Measurements from ENCODE around the gene CCDC192.

Gene CCDC192

DNA sequence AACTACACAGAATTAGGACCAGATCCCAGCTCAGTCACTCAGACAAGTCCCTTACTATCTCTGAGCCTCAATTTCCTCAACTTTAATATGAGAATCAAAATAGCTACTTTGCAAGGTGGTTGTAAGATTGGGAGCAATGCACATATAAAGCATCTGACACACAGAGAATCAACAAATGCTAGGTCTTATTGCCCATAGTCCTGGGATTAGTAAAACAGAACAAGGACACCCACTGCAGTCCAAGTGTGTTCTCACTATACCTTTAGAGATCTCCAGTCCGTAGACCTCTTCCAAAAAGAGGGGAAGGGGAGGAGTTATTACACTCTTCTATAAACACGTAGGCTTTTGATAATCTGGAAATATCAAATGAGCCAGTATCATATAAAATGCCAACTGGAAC is 190.0 kb downstream of the CCDC192 start:
- no peak for FAIRE-seq

DNA sequence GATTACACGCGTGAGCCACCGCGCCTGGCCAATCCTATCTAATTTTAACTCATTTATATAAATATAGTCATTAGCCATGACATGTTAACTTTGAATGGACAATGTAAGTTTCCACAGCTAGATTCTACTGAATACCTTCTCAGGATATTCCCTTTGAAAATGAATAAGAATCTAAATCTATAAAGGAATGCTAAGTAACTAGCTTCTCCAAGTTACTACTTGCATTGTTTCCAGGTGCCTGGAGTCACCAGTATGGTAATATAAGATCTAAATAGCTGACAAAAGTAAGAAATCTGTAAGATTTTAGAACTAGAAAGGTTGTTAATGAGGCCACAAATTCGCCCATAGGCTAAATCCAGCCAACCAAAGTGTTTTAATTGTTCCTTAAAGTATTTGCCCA is 191.3 kb downstream of the CCDC192 start:
- no peak for FAIRE-seq

DNA sequence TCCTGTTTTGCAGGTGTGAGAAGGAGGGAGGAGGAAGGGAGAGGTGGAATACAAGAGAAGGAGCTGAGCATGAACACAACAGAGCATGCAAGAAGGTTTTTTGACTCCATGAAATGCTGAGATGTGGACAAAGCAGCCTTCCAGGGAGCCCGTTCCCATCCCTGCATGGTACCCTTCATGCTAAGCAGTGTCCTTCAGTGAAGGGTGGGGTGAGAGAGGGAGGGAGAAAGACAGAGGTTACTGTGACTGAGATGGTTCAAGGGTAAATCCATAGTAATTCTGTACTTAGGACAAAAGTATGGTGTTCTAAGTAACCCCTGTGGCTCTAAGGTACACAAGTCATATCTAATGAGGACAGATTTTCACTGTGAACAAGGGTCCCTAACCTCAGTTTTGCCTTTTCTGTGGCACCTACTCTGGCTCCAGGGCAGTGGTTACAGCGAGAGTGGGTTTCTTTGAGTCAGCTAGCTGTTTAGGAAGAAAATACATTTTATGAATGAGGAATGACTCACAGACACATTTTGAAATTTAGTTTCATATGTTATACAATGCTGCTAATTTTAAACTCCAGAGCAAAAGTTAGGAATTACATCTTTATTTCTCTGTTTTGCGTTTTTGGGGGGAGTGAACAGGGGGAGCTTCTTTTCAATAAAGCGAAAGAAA is 195.5 kb downstream of the CCDC192 start:
- FAIRE-seq, result no peak

DNA sequence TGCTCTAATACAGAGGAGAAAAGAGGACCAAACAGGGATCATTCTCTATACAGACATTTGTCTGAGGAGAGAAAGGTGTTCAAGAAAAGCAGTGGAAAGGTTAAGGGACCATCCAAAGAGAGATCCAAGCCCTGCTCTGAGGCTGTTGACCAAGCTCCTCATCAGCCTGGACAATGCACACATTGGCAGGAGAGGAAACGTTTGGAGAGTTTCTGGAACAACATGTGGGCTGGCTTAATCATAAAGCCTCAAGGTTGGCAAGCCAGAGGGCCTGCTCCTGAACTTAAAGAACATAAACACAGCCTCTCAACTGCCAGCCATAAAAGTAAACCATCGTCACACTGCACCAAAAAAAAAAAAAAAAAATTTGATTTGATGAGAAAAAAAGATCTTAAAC is 196.0 kb downstream of the CCDC192 start:
- FAIRE-seq, result no peak

DNA sequence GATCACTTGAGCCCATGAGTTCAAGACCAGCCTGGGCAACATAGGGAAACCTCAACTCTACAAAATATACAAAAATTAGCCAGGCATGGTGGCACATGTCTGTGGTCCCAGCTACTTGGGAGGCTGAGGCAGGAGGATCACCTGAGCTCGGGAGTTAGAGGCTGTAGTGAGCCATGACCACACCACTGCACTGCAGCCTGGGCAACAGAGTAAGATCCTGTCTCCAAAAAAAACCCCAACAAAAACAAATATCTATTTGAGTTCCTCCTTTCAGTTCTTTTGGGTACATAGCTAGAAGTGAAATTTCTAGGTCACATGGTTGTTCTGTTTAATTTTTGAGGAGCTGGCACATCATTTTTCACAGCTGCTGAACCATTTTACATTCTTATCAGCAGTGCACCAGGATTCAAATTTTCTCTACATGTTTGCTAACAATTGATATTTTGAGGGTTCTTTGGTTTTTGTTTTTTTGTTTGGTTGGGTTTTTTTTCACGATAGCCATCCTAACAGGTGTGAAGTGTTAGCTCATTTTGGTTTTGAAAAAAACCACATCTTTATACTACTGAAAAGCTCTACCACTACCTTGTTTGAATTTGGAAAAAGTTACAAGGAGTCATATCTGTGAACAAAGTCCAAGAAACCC is 203.5 kb downstream of the CCDC192 start:
- no peak for FAIRE-seq

DNA sequence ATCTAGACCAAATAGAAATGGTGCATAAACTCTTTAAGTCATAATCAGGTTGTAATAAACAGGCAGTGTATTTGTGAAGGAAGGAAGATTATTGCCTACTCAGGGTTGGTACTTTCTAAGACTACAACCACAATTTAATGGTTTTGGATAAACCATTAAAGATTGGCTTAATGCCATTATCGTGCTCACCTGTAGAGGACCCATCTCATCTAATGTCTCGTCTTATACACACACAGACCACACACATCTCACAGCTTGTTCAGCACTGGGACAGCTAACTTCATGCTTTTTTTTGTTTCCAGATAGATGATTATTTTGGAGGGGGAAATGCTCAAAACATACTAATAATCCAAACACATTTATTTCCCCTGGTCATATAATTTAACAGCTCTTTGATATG is 204.7 kb downstream of the CCDC192 start:
- no peak for FAIRE-seq

DNA sequence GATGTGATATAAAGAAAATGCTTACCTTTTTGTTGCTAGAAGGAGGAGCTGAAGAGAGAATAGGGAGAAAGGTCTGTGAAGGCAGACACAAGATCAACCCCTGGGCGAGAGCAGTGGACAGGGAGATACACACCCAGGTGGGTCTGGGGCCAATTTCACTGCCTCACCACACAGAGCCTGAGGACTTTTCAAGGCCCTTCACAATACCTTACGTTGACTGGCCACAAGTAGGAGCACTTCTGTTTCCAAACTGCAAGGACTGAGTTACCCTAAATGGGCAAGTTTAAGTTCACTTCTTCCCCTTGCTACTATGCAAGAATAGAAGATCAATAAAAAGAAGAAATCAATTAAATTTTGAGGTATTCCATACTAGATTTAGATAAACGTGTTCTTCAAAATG is 205.9 kb downstream of the CCDC192 start:
- FAIRE-seq, result peak; percentile 23

DNA sequence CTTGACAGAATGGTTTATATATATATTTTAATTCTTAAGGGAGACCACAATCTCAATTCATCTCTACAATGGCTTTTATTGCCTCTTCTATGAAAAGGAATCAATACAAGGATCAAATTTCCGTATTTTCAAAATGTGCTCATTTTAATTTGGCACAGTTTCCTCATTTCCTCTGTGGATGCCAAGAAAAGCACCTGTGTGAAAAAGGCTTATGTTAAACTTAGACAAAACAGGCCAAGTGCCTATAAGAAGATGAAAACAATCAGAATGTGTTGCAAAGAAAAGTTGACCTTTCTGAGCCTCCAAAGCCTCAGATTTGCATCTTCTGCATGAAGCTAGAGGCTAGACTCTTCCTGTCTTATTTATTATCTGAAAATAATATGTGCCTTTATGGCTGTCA is 206.6 kb downstream of the CCDC192 start:
- no peak for FAIRE-seq

DNA sequence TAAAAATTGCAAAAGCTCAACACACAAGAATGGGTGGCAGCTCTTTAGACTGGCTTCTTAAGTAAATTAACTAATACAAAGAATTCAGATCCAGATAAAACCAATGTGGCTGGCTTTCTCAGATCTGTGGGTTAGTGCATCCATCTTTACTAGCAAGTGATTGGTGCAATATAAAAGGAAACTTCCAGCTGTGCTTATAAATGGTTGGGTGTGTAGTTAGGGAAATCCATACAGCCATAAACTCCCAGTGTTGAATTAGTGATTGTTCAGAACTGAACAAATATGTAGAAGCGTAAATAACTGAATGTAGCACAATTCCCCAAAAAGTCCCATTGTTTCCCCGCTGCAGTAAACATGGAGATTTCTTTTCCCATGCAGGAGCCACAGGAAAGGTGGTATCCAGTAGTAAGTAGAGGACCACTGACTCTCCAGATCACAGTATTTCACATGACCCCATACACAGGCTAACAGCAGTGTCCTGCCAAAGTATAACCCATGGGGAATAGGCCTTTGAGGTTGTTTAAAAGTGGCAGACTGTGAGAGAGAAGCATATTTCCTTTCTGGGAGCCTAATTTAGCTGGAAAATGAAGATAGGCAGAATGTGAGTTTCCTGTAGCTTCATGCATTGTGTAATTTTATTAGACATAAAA is 207.2 kb downstream of the CCDC192 start:
- FAIRE-seq, result no peak

DNA sequence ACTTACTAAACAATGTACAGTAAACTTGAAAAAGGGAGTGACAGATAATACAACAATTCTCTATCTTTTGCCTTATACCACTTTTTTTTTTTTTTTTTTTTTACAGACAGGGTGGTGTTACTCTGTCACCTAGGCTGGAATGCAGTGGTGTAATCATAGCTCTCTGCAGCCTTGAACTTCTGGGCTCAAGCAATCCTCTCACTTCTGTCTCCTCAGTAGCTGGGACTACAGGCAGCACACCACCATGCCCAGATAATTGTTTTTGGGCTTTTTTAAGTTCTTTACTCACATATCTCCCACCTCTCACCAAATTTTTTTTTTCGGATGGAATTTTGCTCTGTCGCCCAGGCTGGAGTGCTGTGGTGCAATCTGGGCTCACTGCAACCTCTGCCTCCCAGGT is 208.4 kb downstream of the CCDC192 start:
- FAIRE-seq, result no peak

DNA sequence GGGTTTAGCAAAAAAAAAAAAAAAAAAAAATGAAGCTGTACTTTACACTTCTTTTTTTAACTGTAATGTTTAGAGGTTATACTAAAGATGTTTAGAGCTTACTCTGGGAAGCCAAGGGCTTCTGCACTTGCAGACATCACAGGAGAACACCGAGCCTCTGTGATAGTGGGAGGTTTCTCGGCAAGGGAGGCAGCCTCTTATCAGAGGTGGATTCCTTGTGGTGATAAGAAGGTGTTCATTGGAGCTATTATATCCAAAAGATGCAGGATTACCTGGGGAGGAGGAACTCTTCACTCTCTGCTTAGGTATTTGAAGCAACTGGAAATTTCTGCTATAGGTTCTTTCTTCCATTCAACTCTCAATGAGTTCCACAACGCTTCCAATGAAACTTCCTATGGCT is 209.2 kb downstream of the CCDC192 start:
- no peak for FAIRE-seq

DNA sequence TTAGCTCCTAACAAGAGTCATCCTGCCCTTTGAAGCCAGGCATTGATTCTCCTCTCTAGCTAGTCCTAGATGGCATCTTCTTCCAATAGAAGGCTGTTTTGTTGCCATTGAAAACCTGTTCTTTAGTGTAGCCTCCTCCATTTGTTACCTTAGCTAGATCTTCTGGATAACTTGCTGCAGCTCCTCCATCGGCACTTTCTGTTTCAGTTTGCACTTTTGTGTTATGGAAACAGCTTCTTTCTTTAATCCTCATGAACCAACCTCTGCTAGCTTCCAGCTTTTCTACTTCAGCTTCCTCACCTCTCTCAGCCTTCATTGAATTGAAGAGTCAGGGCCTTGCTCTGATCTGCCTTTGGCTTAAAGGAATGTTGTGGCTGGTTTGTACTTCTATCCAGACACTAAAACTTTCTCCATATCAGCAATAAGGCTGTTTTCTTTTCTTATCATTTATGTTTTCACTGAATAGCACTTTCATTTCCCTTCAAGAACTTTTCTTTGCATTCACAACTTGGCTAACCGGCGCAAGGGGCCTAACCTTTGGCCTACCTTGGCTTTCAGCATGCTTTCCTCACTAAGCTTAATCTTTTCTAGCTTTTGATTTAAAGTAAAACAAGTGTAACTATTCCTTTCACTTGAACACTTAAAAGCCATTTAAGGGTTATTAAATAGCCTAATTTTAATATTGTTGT is 213.8 kb downstream of the CCDC192 start:
- no peak for FAIRE-seq

DNA sequence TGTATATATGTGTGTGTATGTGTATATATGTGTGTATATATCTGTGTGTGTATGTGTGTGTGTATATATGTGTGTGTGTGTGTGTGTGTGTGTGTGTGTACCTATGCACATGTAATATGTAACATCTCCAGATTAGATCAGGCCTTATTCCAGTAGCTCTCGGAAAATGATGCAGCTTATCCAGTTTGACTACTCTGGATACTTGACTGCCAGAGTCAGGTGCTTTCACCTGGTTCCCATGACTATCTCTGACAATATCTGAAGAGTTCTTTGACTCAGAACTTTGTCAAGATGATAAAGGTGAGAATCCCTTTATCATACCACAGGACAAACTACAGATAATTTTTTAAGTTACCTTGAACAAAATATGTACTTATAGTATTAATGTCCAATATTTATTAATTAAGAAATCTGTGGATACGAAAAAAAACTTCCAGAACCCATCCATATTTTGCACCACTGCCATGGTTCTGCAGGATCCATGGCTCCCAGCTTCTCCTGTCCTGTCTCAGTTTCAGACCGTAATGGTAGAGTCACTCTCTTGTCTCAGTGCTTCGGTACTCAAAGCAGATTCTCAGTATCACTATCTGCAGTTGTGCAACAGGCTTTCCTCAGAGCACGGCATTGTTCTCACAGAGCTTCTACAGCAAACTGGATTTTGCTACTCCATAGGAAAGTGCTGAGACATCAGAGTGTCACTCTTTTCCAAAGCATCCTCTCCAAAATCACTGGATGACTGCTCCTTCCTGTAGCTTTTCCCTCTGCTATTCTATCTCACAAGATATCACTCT is 216.0 kb downstream of the CCDC192 start:
- no peak for FAIRE-seq

DNA sequence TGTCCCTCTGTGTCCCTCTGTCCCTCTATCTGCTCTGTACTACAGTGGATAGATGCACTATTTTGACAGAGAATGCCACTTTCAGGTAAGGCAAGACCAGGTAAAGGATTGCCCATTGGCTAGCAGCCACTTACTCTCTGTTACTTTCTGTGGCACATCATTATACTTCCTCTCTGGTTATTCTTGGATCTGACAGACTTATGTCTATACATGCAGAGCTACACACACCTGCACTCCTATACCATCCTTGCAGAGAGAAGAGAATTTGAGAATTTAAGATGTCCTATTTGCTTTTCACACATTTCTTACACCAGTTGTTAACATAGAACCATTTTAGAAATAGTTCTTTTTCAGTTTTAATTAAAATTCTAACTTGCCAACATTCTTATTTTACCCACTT is 216.6 kb downstream of the CCDC192 start:
- no peak for FAIRE-seq

DNA sequence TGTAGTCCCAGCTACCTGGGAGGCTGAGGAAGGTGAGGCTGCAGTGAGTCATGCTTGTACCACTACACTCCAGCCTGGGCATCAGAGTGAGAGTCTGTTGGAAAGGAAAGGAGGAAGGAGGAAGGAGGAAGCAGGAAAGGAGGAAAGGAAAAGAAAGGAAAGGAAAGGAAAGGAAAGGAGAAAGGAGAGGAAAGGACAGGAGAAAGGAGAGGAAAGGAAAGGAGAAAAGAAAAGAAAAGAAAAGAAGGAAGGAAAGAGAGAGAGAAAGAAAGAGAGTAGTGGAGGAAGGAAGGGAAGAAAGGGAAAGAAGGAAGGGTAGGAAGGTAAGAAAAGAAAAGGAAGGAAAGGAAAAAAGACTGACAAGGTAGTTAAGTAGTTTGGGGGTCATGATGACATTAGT is 217.7 kb downstream of the CCDC192 start:
- no peak for FAIRE-seq

DNA sequence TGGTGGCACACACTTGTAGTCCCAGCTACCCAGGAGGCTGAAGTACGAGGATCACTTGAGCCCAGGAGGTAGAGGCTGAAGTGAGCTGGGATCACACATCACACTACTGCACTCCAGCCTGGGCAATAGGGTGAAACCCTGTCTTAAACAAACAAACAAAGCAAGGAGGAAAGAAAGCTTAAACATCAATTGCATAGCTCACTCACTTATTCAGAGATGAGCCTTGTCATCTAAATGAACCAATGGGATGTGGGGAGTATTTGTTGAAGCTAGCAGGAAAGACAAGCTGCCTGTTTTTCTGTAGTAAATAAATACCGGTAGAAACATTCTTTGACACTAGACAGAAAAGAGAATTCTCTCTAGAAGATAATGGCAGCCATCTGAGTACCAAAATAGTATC is 219.4 kb downstream of the CCDC192 start:
- FAIRE-seq, result no peak

DNA sequence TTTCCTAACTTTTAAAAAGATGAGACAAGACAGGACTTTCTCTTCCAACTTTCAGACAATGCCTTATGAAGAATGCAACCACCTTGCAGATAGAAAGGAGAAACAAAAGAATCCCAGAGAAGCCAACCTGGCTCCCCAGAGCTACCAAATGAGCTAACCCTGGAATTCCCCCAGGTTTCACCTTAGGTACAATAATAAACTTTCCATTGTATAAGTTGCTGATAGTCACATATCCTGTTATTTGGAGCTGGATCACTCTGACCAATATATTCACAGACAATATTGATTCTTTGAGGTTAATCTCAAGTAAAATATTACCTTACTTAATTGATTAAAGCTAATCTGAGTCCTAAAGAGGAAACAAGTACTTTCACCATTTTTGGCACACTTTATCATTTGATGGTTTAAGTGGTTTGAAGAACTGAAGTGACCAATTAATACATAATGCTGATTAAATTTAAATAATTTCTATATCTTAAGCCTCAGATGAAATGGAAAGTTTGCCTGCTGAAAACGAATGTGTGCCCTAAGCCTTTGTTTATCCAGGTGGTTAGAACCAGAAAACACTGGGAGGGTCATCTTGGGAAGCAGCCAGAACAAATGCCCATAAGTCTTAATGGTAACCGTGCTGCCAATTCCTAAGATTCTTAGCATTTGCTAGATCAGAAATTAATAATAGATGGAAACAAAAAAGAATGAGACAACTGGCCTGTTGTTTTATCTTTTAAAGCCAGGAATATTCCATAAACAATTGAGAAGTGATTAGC is 220.8 kb downstream of the CCDC192 start:
- no peak for FAIRE-seq

DNA sequence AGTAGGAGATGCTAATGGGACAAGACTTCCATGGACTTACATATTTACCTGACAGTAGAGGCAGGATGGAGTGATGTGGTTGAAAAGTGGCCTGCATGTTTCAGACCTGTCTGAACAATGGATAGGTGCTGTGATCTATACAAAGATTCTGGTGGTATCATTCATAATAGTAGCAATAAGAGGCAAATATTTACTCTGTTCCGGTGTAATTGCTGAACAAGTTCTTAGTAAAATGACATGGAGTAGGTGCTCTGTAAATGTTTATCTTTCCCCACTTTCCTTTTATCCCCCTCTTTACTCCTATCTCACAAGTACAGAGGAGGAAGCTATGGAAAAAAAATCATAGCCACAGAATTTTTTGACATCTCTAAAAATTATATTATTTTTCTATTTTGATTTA is 221.4 kb downstream of the CCDC192 start:
- FAIRE-seq, result no peak

DNA sequence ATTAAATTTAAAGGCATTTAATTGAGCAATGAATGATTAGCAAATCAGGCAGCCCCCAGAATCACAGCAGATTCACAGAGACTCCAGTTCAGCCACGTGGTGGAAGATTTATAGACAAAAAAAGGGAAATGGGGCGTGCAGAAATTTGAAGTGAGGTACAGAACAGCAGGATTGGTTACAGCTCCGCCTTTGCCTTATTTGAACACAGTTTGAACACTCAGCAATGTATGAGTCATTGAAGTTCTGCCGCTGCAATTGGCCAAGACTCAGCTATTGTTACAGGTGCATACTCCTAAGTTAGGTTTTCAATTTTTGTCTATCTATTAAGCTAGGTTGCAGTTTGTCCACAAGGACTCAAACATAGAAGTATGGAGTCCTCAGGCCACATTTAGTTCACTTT is 222.7 kb downstream of the CCDC192 start:
- FAIRE-seq, result no peak

DNA sequence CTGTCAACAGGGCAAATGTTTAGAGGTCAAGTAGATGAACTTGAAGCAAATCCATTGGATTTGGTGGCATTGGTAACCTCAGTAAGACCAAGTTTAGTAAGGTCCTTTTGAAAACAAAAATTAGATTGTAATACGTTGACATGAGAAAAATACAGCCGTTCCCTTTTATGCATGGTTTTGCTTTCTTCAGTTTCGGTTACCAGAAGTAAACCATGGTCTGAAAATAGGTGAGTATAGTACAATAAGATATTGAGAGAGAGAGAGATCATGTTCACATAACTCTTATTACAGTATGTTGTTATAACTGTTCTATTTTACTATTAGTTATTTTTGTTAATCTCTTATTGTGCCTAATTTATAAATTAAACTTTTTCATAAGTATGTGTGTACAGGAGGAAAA is 223.8 kb downstream of the CCDC192 start:
- no peak for FAIRE-seq

DNA sequence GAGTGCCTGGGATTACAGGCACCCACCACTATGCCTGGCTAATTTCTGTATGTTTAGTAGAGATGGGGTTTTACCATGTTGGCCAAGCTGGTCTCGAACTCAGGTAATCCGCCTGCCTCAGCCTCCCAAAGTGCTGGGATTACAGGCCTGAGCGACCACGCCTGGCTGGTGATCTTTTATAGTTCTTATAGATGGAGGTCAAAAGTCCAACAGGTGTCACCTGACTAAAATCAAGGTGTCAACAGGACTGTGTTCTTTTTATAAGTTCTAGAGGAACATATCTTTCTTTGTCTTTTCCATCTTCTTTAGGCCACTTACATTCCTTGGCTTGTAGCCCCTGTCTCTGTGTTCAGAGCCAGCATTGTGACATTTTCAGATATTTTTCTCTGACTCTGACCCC is 224.9 kb downstream of the CCDC192 start:
- no peak for FAIRE-seq

DNA sequence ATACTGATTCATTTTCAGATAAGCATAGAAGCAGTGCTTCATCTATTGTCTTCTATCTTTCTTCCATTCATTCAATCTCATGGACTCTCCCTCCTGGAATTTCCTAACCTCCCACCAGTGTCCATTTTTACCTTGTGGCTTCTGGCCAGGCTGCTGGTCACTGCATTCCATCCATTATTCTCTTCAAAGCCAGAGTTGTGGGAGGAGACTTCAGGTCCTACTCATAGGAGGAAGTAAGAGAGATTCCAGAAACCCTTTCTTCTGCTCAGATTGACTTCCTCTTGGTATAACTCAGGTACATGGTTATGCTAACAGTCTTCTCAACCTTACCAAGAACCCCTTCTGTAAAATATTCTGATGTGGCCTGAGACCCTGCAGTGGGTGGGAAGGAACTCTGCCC is 227.1 kb downstream of the CCDC192 start:
- no peak for FAIRE-seq

Measured in G401.6 (cell line).